Gastrocnemius medialis (tissue), 4 donors: ENCODE data around the gene INPP4B. TPM values are rescaled to one million over a fixed set of nuclear protein-coding genes. Genes with fewer than 3 reads are reported as not detected.

Source experiments
- ATAC-seq, 2 donors: fragments of 150-250 bp; one replicate each; pipeline ENCODE4 v1.9.1; 2016
- DNase-seq, 2 donors: peaks; one replicate each; pipeline ENCODE4 v3.0.0-alpha.2; 2019
- H3K27ac ChIP-seq, 4 donors: fragments of 200-600 bp; sonication (generic); 1 replicate in 1 of 4; 2 replicates in 3 of 4; pipeline ENCODE4 v1.5.1; 2016 to 2018; ENCODE audit warnings: mild to moderate bottlenecking in 2 of 4, moderate library complexity in 1 of 4
- H3K27me3 ChIP-seq, 3 donors: fragments of 200-600 bp; sonication (generic) in 2 of 3; 1 replicate in 1 of 3; 2 replicates in 2 of 3; pipeline versions ENCODE4 v1.5.1 to v1.6.0; 2016 to 2019; ENCODE audit warnings: mild to moderate bottlenecking in 1 of 3, moderate library complexity in 1 of 3
- H3K36me3 ChIP-seq, 2 donors: fragments of 200-600 bp; sonication (generic) in 1 of 2; one replicate each; pipeline ENCODE4 v1.5.1; 2017 to 2018
- H3K4me1 ChIP-seq, 2 donors: fragments of 200-600 bp; sonication (generic) in 1 of 2; one replicate each; pipeline ENCODE4 v1.5.1; 2016 to 2017; ENCODE audit warnings: mild to moderate bottlenecking in 2 of 2
- H3K4me3 ChIP-seq, 4 donors: fragments of 200-600 bp; sonication (generic) in 3 of 4; 1 replicate in 1 of 4; 2 replicates in 3 of 4; pipeline ENCODE4 v1.5.1; 2016 to 2019; ENCODE audit warnings: mild to moderate bottlenecking in 2 of 4
- H3K9me3 ChIP-seq, 3 donors: fragments of 200-600 bp; sonication (generic) in 2 of 3; 1 replicate in 1 of 3; 2 replicates in 2 of 3; pipeline ENCODE4 v1.5.1; 2016 to 2019
- POLR2A ChIP-seq, 2 donors: fragments of 450-650 bp; IDR thresholded peaks; one replicate each; pipeline ENCODE4 v1.6.1; 2017; ENCODE audit warnings: antibody characterized with exemption in 2 of 2, mild to moderate bottlenecking in 2 of 2, moderate library complexity in 2 of 2
- in situ Hi-C, 4 donors: fragments of 200-750 bp; cut with MboI; loops; one replicate each; pipeline versions ENCODE4 v1.15.0 to v1.8.0; 2017; ENCODE audit warnings: low sequenced_read_pairs in 4 of 4
- intact Hi-C: fragments of 100-400 bp; cut with DNase I; formaldehyde crosslinking; loops from one replicate; pipeline ENCODE4 v1.15.1; 2023; ENCODE audit warnings: low total_unique reads
- total RNA-seq, 4 donors: library from RNA; depleted of rRNA; stranded (reverse); fragments of >200 nt; gene quantifications; one replicate each; pipeline versions ENCODE4 v1.1.0 to v1.2.3, GENCODE V29; 2016
- TF ChIP-seq, protein P1 (sequence below), 5 experiments: fragments of 450-650 bp in 3 of 5; fragments of 200-600 bp in 2 of 5; sonication (generic) in 2 of 5; IDR thresholded peaks in 4 of 5; conservative IDR thresholded peaks in 1 of 5; 1 replicate in 4 of 5; 2 replicates in 1 of 5; pipeline ENCODE4 v1.5.1; 2016 to 2019; ENCODE audit warnings: antibody characterized with exemption in 5 of 5, mild to moderate bottlenecking in 3 of 5, moderate library complexity in 3 of 5

INPP4B gene
- total RNA-seq, 4 donors from 2014 or later, result 7.5 to 23.6 (median 9.1) TPM

DNA sequence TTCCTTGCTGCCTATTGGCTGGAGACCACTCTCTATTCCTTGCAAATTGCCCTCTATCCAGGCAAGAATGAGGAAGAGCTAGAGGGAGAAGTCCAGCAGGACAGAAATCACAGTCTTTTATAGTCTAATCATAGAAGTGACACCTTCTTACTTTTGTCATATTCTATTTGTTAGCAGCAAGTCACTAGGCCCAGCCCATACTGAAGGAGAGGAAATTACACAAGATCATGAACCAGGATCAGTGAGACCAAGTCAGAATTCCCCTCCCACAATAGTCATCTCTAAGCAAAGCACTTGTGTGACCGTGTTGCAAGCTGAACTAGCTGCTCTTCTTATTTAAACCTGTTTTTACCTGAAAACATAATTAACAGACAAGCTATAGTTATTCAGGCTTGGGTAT is 317.7 kb downstream of the INPP4B start:
- Histone ChIP-seq H3K9me3 (no peaks in the 10 kb centered on the region), H3K4me1 (no peaks in the 10 kb centered on the region), H3K4me3 (no peak overlapping the region), H3K27ac (no peak overlapping the region), H3K27me3 (no peaks in the 10 kb centered on the region), H3K36me3 (no peaks in the 10 kb centered on the region)
- ATAC-seq (no peak), DNase-seq (no peak)
- in situ Hi-C loops (no loop called here), intact Hi-C loops (no loop called here)
- TF ChIP-seq, protein P1, sequence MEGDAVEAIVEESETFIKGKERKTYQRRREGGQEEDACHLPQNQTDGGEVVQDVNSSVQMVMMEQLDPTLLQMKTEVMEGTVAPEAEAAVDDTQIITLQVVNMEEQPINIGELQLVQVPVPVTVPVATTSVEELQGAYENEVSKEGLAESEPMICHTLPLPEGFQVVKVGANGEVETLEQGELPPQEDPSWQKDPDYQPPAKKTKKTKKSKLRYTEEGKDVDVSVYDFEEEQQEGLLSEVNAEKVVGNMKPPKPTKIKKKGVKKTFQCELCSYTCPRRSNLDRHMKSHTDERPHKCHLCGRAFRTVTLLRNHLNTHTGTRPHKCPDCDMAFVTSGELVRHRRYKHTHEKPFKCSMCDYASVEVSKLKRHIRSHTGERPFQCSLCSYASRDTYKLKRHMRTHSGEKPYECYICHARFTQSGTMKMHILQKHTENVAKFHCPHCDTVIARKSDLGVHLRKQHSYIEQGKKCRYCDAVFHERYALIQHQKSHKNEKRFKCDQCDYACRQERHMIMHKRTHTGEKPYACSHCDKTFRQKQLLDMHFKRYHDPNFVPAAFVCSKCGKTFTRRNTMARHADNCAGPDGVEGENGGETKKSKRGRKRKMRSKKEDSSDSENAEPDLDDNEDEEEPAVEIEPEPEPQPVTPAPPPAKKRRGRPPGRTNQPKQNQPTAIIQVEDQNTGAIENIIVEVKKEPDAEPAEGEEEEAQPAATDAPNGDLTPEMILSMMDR (IDR thresholded peaks at IDR 0.05 in 4 of 5, conservative IDR thresholded peaks at IDR 0.05 in 1 of 5), result no peak
- no peak for TF ChIP-seq POLR2A (IDR thresholded peaks at IDR 0.05)

DNA sequence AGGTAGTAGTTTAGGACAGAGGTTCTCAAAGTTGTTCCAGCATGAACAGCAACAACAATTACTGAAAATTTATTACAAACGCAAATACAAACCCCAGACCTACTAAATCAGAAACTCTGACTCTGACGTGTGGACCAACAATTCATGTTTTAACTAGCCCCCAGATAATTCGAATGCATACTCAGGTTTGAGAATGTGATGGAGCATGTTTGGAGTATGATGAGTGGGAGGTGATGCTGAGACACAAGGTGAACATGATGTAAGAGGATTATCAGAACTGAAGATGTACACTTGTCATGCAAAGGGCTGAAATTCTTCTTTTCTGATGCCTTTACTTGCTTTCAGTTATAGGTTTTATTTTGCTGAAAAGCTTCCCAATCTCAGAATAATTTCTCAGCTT is 323.0 kb downstream of the INPP4B start:
- Histone ChIP-seq H3K9me3 (no peaks in the 10 kb centered on the region), H3K27ac (no peak overlapping the region), H3K4me3 (no peak overlapping the region), H3K27me3 (no peaks in the 10 kb centered on the region), H3K36me3 (no peaks in the 10 kb centered on the region), H3K4me1 (no peaks in the 10 kb centered on the region)
- ATAC-seq, result no peak
- no peak for DNase-seq
- in situ Hi-C loops (no loop called here), intact Hi-C loops (no loop called here)
- TF ChIP-seq POLR2A (IDR thresholded peaks at IDR 0.05), result no peak
- TF ChIP-seq, protein P1 (IDR thresholded peaks at IDR 0.05 in 4 of 5, conservative IDR thresholded peaks at IDR 0.05 in 1 of 5), result no peak

GRCh38 chr4:142519342-142519741 is 326.8 kb downstream of the INPP4B start:
- TF ChIP-seq, protein P1 (IDR thresholded peaks at IDR 0.05 in 4 of 5, conservative IDR thresholded peaks at IDR 0.05 in 1 of 5), result no peak
- TF ChIP-seq POLR2A (IDR thresholded peaks at IDR 0.05), result no peak
- H3K36me3 ChIP-seq, result no peaks in the 10 kb centered on the region
- no peaks in the 10 kb centered on the region for H3K27me3 ChIP-seq
- DNase-seq (no peak), ATAC-seq (no peak)
- intact Hi-C loops (no loop called here), in situ Hi-C loops (no loop called here)
- no peaks in the 10 kb centered on the region for H3K4me1 ChIP-seq
- no peak overlapping the region for H3K4me3 ChIP-seq
- no peaks in the 10 kb centered on the region for H3K9me3 ChIP-seq
- H3K27ac ChIP-seq, result no peak overlapping the region

DNA sequence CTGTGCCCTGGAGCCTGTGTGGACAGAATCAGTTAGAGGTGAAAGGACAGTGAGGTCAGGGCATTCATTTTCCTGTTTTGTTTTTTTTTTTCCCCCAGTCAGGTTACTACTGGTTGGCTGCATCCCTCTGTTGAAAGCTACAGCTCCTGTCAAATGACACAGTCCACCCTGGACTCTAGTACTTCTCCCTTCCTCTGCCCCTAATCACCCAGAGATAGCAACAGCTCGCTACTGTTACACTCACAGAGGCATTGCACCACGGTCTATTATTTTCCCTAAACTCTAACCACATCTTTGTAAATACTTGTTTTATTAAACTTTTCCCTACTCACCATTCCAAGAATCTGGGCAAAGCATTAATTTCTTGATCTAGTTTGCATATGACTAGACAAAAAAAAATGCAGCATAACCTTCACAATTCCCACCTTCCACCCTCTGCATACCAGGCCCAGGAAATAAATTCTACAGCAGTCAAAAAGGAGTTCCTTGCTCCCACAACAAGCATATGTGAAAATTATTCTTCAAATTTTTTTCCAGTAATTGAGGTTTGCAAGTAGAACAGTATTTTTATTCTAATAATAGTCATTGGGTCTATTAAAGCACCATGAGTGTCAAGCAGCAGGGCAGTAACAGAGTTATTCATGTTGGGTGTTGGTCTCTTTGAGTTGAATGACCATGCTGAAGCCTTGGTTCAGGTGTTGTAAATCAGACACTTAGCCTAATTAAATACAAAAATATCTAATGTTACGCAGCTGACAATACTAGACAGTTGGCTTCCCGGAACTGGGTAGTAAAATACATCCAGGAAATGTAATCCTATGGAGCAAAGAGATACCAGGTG is 329.2 kb downstream of the INPP4B start:
- no peak for DNase-seq
- Histone ChIP-seq H3K4me3 (no peak overlapping the region), H3K36me3 (no peaks in the 10 kb centered on the region), H3K27me3 (no peaks in the 10 kb centered on the region), H3K9me3 (no peaks in the 10 kb centered on the region), H3K4me1 (no peaks in the 10 kb centered on the region), H3K27ac (no peak overlapping the region)
- TF ChIP-seq, protein P1 (IDR thresholded peaks at IDR 0.05 in 4 of 5, conservative IDR thresholded peaks at IDR 0.05 in 1 of 5), result no peak
- no peak for TF ChIP-seq POLR2A (IDR thresholded peaks at IDR 0.05)
- intact Hi-C loops, result no loop called here
- ATAC-seq, result no peak
- in situ Hi-C loops, result no loop called here
